CD4-positive, CD25-positive, alpha-beta regulatory T cell (primary cell): ENCODE measurements around the gene TJP3. TPM values are rescaled to one million over a fixed set of nuclear protein-coding genes. Genes with fewer than 3 reads are reported as not detected.

Experiments used
- ATAC-seq, 2 donors: fragments of 150-1000 bp; cut with Tn5 transposase; one replicate each; pipeline ENCODE4 v1.10.0; 2021; ENCODE audit warnings: low read depth in 2 of 2, moderate number of reproducible peaks in 2 of 2, moderate library complexity in 1 of 2
- DNase-seq, 3 donors: peaks; one replicate each; pipeline versions ENCODE4 v3.0.0 to v3.0.0-alpha.2; 2012 to 2022; ENCODE audit warnings: mixed read lengths in 1 of 3
- H3K27ac ChIP-seq: one replicate; pipeline ENCODE4 v1.7.0; 2013; ENCODE audit warnings: mild to moderate bottlenecking, low read length; ENCODE audit not compliant: insufficient read depth, poor library complexity, severe bottlenecking
- H3K27me3 ChIP-seq: one replicate; pipeline ENCODE4 v1.7.0; 2013; ENCODE audit warnings: low read length; ENCODE audit not compliant: control insufficient read depth, insufficient read depth
- H3K36me3 ChIP-seq: one replicate; pipeline ENCODE4 v1.7.0; 2013; ENCODE audit warnings: mild to moderate bottlenecking, low read length, moderate library complexity; ENCODE audit not compliant: control insufficient read depth, insufficient read depth
- H3K4me1 ChIP-seq: 2 replicates; pipeline ENCODE4 v1.7.0; 2013; ENCODE audit warnings: mild to moderate bottlenecking, low read length; ENCODE audit not compliant: insufficient read depth, control insufficient read depth, poor library complexity, severe bottlenecking
- H3K4me3 ChIP-seq: one replicate; pipeline ENCODE4 v1.7.0; 2013; ENCODE audit warnings: low read depth, mild to moderate bottlenecking, low read length, moderate library complexity
- H3K9me3 ChIP-seq, 2 experiments: 1 replicate in 1 of 2; 2 replicates in 1 of 2; pipeline ENCODE4 v1.7.0; 2013; ENCODE audit warnings: low read length in 2 of 2, mild to moderate bottlenecking in 1 of 2, moderate library complexity in 1 of 2; ENCODE audit not compliant: control insufficient read depth in 2 of 2
- H3K27ac Mint-ChIP-seq, 3 donors: one replicate each; pipeline ENCODE4 v1.8.0; 2020 to 2022; ENCODE audit warnings: mild to moderate bottlenecking in 3 of 3, mixed read lengths in 3 of 3, moderate library complexity in 2 of 3
- H3K27me3 Mint-ChIP-seq: one replicate; pipeline ENCODE4 v1.8.0; 2022; ENCODE audit warnings: mild to moderate bottlenecking, mixed read lengths
- H3K36me3 Mint-ChIP-seq: one replicate; pipeline ENCODE4 v1.8.0; 2020; ENCODE audit warnings: mixed read lengths
- H3K4me1 Mint-ChIP-seq, 4 donors: one replicate each; pipeline ENCODE4 v1.8.0; 2020 to 2022; ENCODE audit warnings: mixed read lengths in 4 of 4, mild to moderate bottlenecking in 1 of 4
- H3K4me3 Mint-ChIP-seq, 4 donors: one replicate each; pipeline ENCODE4 v1.8.0; 2020 to 2022; ENCODE audit warnings: mild to moderate bottlenecking in 4 of 4, mixed read lengths in 4 of 4, moderate library complexity in 3 of 4
- H3K9me3 Mint-ChIP-seq, 7 donors: one replicate each; pipeline ENCODE4 v1.8.0; 2020 to 2022; ENCODE audit warnings: mixed read lengths in 7 of 7, mild to moderate bottlenecking in 3 of 7, moderate library complexity in 2 of 7
- polyA plus RNA-seq, 4 donors: library from polyadenylated mRNA; unstranded; fragments of 300-500 nt; fragmentation: Illumina TruSeq; gene quantifications; one replicate each; pipeline ENCODE4 v1.2.3, GENCODE V29; 2021
- total RNA-seq: library from RNA; stranded (reverse); gene quantifications from one replicate; pipeline ENCODE4 v1.2.3, GENCODE V29; 2022

The TJP3 gene
- total RNA-seq (20.6 TPM), polyA plus RNA-seq (10 to 100 TPM; 22.9 to 34.4 (median 29.9) TPM)

GRCh38 chr19:3708207-3708931 is at the start of gene TJP3:
Gene TJP3, plus strand, starts transcription at chr19:3708384. Its CDS starts 20,049 bp downstream, at chr19:3728433.
- Mint-ChIP-seq H3K27ac (no peak within 1 kb of the TSS), H3K36me3 (no peaks in the 10 kb centered on the region), H3K4me1 (peaks cover 0 to 12% (median 4%) of the 10 kb centered on the region in 4 donors), H3K4me3 (no peak within 1 kb of the TSS), H3K9me3 (no peaks in the 10 kb centered on the region), H3K27me3 (peaks cover 21% of the 10 kb centered on the region)
- H3K4me3 ChIP-seq = no peak within 1 kb of the TSS
- H3K4me1 ChIP-seq = peaks cover 3% of the 10 kb centered on the region
- H3K27ac ChIP-seq = no peak within 1 kb of the TSS
- H3K36me3 ChIP-seq = no peaks in the 10 kb centered on the region
- H3K27me3 ChIP-seq = no peaks in the 10 kb centered on the region
- DNase-seq = no peak
- ATAC-seq = no peak
- no peaks in the 10 kb centered on the region for H3K9me3 ChIP-seq

GRCh38 chr19:3658870-3659745 is 49.1 kb upstream of the TJP3 start:
- Mint-ChIP-seq H3K9me3 (no peaks in the 10 kb centered on the region), H3K4me1 (no peaks in the 10 kb centered on the region), H3K36me3 (peaks cover 14% of the 10 kb centered on the region), H3K27ac (no peak overlapping the region), H3K4me3 (no peak overlapping the region), H3K27me3 (no peaks in the 10 kb centered on the region)
- no peaks in the 10 kb centered on the region for H3K27me3 ChIP-seq
- H3K36me3 ChIP-seq = peaks cover 23% of the 10 kb centered on the region
- DNase-seq (no peak), ATAC-seq (no peak)
- no peak overlapping the region for H3K27ac ChIP-seq
- no peak overlapping the region for H3K4me3 ChIP-seq
- no peaks in the 10 kb centered on the region for H3K9me3 ChIP-seq
- no peaks in the 10 kb centered on the region for H3K4me1 ChIP-seq

GRCh38 chr19:3659746-3660112 is 48.5 kb upstream of the TJP3 start:
- DNase-seq (no peak), ATAC-seq (no peak)
- no peaks in the 10 kb centered on the region for H3K27me3 ChIP-seq
- Mint-ChIP-seq H3K9me3 (no peaks in the 10 kb centered on the region), H3K36me3 (peaks cover 14% of the 10 kb centered on the region), H3K4me3 (no peak overlapping the region), H3K27me3 (no peaks in the 10 kb centered on the region), H3K27ac (no peak overlapping the region), H3K4me1 (no peaks in the 10 kb centered on the region)
- peaks cover 23% of the 10 kb centered on the region for H3K36me3 ChIP-seq
- H3K4me1 ChIP-seq = no peaks in the 10 kb centered on the region
- H3K27ac ChIP-seq = no peak overlapping the region
- no peaks in the 10 kb centered on the region for H3K9me3 ChIP-seq
- no peak overlapping the region for H3K4me3 ChIP-seq

GRCh38 chr19:3660493-3661219 is 47.5 kb upstream of the TJP3 start:
- H3K27ac Mint-ChIP-seq = no peak overlapping the region

GRCh38 chr19:3661284-3662238 is 46.6 kb upstream of the TJP3 start:
- ATAC-seq (no peak), DNase-seq (no peak)
- H3K4me1 ChIP-seq = peaks cover 8% of the 10 kb centered on the region
- no peak overlapping the region for H3K27ac Mint-ChIP-seq
- peaks cover 23% of the 10 kb centered on the region for H3K36me3 ChIP-seq
- no peaks in the 10 kb centered on the region for H3K9me3 ChIP-seq
- no peak overlapping the region for H3K4me3 ChIP-seq
- H3K27me3 ChIP-seq = no peaks in the 10 kb centered on the region
- H3K27me3 Mint-ChIP-seq = no peaks in the 10 kb centered on the region
- H3K27ac ChIP-seq = no peak overlapping the region
- H3K4me3 Mint-ChIP-seq = no peak overlapping the region
- H3K4me1 Mint-ChIP-seq = peaks cover 0 to 3% (median 1%) of the 10 kb centered on the region in 4 donors
- peaks cover 18% of the 10 kb centered on the region for H3K36me3 Mint-ChIP-seq
- no peaks in the 10 kb centered on the region for H3K9me3 Mint-ChIP-seq

More at GRCh38 chr19:3660493-3661219, 47.5 kb upstream of the TJP3 start:
- Histone ChIP-seq H3K9me3 (no peaks in the 10 kb centered on the region), H3K27me3 (no peaks in the 10 kb centered on the region), H3K4me3 (no peak overlapping the region), H3K4me1 (peaks cover 2% of the 10 kb centered on the region), H3K36me3 (peaks cover 23% of the 10 kb centered on the region), H3K27ac (no peak overlapping the region)
- Mint-ChIP-seq H3K9me3 (no peaks in the 10 kb centered on the region), H3K4me1 (no peaks in the 10 kb centered on the region), H3K27me3 (no peaks in the 10 kb centered on the region), H3K36me3 (peaks cover 14% of the 10 kb centered on the region), H3K4me3 (no peak overlapping the region)
- DNase-seq (no peak), ATAC-seq (no peak)

GRCh38 chr19:3663838-3664237 is 44.3 kb upstream of the TJP3 start:
- H3K9me3 ChIP-seq = no peaks in the 10 kb centered on the region
- Mint-ChIP-seq H3K9me3 (no peaks in the 10 kb centered on the region), H3K4me1 (peaks cover 0 to 6% (median 1%) of the 10 kb centered on the region in 4 donors), H3K27ac (no peak overlapping the region), H3K4me3 (no peak overlapping the region), H3K36me3 (peaks cover 8% of the 10 kb centered on the region), H3K27me3 (no peaks in the 10 kb centered on the region)
- ATAC-seq (no peak), DNase-seq (no peak)
- peaks cover 12% of the 10 kb centered on the region for H3K36me3 ChIP-seq
- H3K27me3 ChIP-seq = no peaks in the 10 kb centered on the region
- peaks cover 8% of the 10 kb centered on the region for H3K4me1 ChIP-seq
- H3K27ac ChIP-seq = no peak overlapping the region
- no peak overlapping the region for H3K4me3 ChIP-seq
